Measurements from ENCODE around the gene MR1. TPM values are rescaled to one million over a fixed set of nuclear protein-coding genes. Genes with fewer than 3 reads are reported as not detected.
A peak's percentile ranks its signal among the peaks of the same experiment; 100 is the strongest.
"Not testable (repeated sequence)": the region's sequence is repeated elsewhere in the genome, so short reads cannot be mapped to it uniquely, and the experiment has no call there.

The MR1 gene
- total RNA-seq, 1 donor from 2014 or later: 1.2 TPM

- Histone ChIP-seq H3K9me3 (ENCODE audit: insufficient read depth, low read depth, low read length) (no peaks in the 10 kb centered on the region), H2AFZ (ENCODE audit: low read depth, low read length) (peak overlapping the region; percentile 68), H3K4me3 (ENCODE audit: insufficient read depth, low read depth, low read length) (peak overlapping the region; percentile 43), H3K79me2 (ENCODE audit: insufficient read depth, low read length) (no peaks in the 10 kb centered on the region), H3K9ac (ENCODE audit: low read length) (peak overlapping the region; percentile 36), H3K4me2 (ENCODE audit: low read length) (peak overlapping the region; percentile 79), H4K20me1 (ENCODE audit: insufficient read depth, low read length) (no peaks in the 10 kb centered on the region), H3K4me1 (ENCODE audit: insufficient read depth, low read length) (no peaks in the 10 kb centered on the region), H3K27me3 (ENCODE audit: insufficient read depth, low read length) (no peaks in the 10 kb centered on the region), H3K36me3 (ENCODE audit: insufficient read depth, low read length) (no peaks in the 10 kb centered on the region), H3K27ac (ENCODE audit: low read depth, low read length) (no peak overlapping the region)
- no peak overlapping the region for H3K27ac Mint-ChIP-seq (ENCODE audit: unreplicated experiment)
- DNase-seq (ENCODE audit: low read depth): no peak
- H3K4me3 Mint-ChIP-seq (ENCODE audit: unreplicated experiment): no peak overlapping the region
- TF ChIP-seq CTCF (IDR thresholded peaks at IDR 0.05; ENCODE audit: insufficient read depth, low read depth, low read length) (no peak), EZH2 (IDR thresholded peaks at IDR 0.05; ENCODE audit: insufficient read depth, low read length) (no peak)
- H3K9me3 Mint-ChIP-seq (ENCODE audit: unreplicated experiment): no peaks in the 10 kb centered on the region
- no peaks in the 10 kb centered on the region for H3K36me3 Mint-ChIP-seq (ENCODE audit: low read depth, unreplicated experiment)
- FAIRE-seq: no peak
- no peaks in the 10 kb centered on the region for H3K4me1 Mint-ChIP-seq (ENCODE audit: low read depth, unreplicated experiment)
- no peaks in the 10 kb centered on the region for H3K27me3 Mint-ChIP-seq (ENCODE audit: low read depth, unreplicated experiment)
Observed at GRCh38 chr1:181033128-181033798, 520 bp upstream of the MR1 start.

- H3K4me2 ChIP-seq (ENCODE audit: low read length); H4K20me1 ChIP-seq (ENCODE audit: insufficient read depth, low read length); H3K9me3 Mint-ChIP-seq (ENCODE audit: unreplicated experiment); FAIRE-seq; H3K36me3 Mint-ChIP-seq (ENCODE audit: low read depth, unreplicated experiment); H3K4me3 ChIP-seq (ENCODE audit: insufficient read depth, low read depth, low read length); H3K27ac ChIP-seq (ENCODE audit: low read depth, low read length); DNase-seq (ENCODE audit: low read depth); H3K79me2 ChIP-seq (ENCODE audit: insufficient read depth, low read length); H3K4me1 ChIP-seq (ENCODE audit: insufficient read depth, low read length); H3K27ac Mint-ChIP-seq (ENCODE audit: unreplicated experiment); H3K9me3 ChIP-seq (ENCODE audit: insufficient read depth, low read depth, low read length); H2AFZ ChIP-seq (ENCODE audit: low read depth, low read length); H3K9ac ChIP-seq (ENCODE audit: low read length); H3K27me3 ChIP-seq (ENCODE audit: insufficient read depth, low read length); H3K4me1 Mint-ChIP-seq (ENCODE audit: low read depth, unreplicated experiment); H3K4me3 Mint-ChIP-seq (ENCODE audit: unreplicated experiment); H3K36me3 ChIP-seq (ENCODE audit: insufficient read depth, low read length); H3K27me3 Mint-ChIP-seq (ENCODE audit: low read depth, unreplicated experiment): not testable (repeated sequence)
Observed at GRCh38 chr1:181035210-181035609, 1.4 kb downstream of the MR1 start.

- H3K9me3 Mint-ChIP-seq (ENCODE audit: unreplicated experiment): no peaks in the 10 kb centered on the region
- Histone ChIP-seq H4K20me1 (ENCODE audit: insufficient read depth, low read length) (no peaks in the 10 kb centered on the region), H2AFZ (ENCODE audit: low read depth, low read length) (no peak overlapping the region), H3K9me3 (ENCODE audit: insufficient read depth, low read depth, low read length) (no peaks in the 10 kb centered on the region), H3K4me3 (ENCODE audit: insufficient read depth, low read depth, low read length) (no peak overlapping the region), H3K27me3 (ENCODE audit: insufficient read depth, low read length) (no peaks in the 10 kb centered on the region), H3K4me2 (ENCODE audit: low read length) (no peak overlapping the region), H3K36me3 (ENCODE audit: insufficient read depth, low read length) (no peaks in the 10 kb centered on the region), H3K9ac (ENCODE audit: low read length) (no peak overlapping the region), H3K4me1 (ENCODE audit: insufficient read depth, low read length) (no peaks in the 10 kb centered on the region), H3K79me2 (ENCODE audit: insufficient read depth, low read length) (no peaks in the 10 kb centered on the region), H3K27ac (ENCODE audit: low read depth, low read length) (no peak overlapping the region)
- TF ChIP-seq CTCF (IDR thresholded peaks at IDR 0.05; ENCODE audit: insufficient read depth, low read depth, low read length): no peak
- no peaks in the 10 kb centered on the region for H3K36me3 Mint-ChIP-seq (ENCODE audit: low read depth, unreplicated experiment)
- DNase-seq (ENCODE audit: low read depth) (no peak), FAIRE-seq (no peak)
- H3K27me3 Mint-ChIP-seq (ENCODE audit: low read depth, unreplicated experiment): no peaks in the 10 kb centered on the region
- H3K4me3 Mint-ChIP-seq (ENCODE audit: unreplicated experiment): no peak overlapping the region
- H3K4me1 Mint-ChIP-seq (ENCODE audit: low read depth, unreplicated experiment): peaks cover 4% of the 10 kb centered on the region
- no peak overlapping the region for H3K27ac Mint-ChIP-seq (ENCODE audit: unreplicated experiment)
Observed at GRCh38 chr1:181036107-181036836, 2.5 kb downstream of the MR1 start.
